IPS DF 4.7 (cell line): ENCODE data around the gene JARID2.
"Not testable (repeated sequence)": the region's sequence is repeated elsewhere in the genome, so short reads cannot be mapped to it uniquely, and the experiment has no call there.

ENCODE experiments used
- DNase-seq: peaks from one replicate; pipeline ENCODE4 v3.0.0-alpha.2; 2013; ENCODE audit warnings: low spot score; ENCODE audit errors: extremely low read depth

JARID2 gene

GRCh38 chr6:15536198-15536955, 290.5 kb downstream of the JARID2 start:
- no peak for DNase-seq

- DNase-seq = no peak
Observed at GRCh38 chr6:15538106-15538505, 292.2 kb downstream of the JARID2 start.

DNA sequence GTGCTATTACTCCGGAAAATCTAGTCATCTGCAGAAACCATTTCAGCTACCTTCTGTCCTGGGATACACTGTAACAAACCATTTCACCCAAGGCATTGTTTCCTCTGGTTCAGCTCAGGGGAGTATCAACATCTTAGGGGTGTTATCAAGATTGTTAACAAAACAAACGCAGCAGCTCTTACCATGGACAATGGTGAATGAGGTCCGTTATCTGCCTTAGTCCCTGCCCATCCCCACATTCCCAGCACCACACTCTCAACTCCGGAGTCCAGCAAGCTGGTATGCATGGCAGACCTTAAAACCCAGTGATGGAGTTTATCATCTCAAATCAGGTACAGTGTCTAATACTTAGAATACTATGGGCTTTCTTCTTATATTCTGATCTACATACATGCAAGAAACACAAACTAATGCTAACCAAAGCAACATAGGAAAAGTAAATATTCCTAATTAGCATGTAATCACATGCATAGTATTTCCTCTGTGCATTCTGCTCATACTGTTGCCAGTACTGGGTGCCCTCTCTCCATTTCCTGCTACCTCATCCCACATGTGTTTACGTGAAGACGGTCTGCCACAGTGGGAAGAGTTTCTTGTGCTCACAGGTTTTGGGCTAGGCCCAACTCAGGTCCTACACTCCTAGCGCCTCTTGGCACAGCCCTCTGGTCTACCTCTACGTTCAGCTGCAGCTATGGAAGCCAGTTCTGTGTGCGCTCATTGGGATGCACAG, 293.1 kb downstream of the JARID2 start:
- DNase-seq = no peak

GRCh38 chr6:15539722-15540270, 293.9 kb downstream of the JARID2 start:
- DNase-seq = no peak

DNA sequence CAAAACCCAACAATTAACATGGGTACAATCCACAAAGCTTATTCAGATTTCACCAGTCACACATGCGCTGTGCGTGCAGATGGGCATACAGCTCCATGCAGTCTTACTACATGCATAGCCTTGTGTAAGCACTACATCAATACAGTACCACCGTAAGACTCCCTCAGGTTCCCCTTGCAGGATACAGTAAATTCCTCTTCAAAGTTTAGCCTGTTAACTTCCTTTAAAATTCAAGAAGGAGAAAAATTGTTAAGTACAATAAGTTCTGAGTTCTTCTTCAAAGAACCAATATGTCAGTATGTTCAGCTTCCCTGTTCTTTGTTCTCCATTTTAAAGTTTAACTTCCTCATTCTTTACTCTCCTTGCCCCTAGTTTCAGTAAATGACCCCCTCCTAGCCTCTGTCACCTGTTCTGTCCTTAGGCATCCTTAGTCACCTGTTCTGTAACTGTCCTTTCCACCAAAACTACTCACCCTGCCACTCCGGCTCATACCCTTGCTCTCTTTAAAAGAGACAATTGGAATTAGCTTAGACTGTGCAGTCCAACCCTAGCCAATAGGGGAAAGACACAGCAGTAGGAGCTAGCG, 297.6 kb downstream of the JARID2 start:
- DNase-seq = not testable (repeated sequence)

DNA sequence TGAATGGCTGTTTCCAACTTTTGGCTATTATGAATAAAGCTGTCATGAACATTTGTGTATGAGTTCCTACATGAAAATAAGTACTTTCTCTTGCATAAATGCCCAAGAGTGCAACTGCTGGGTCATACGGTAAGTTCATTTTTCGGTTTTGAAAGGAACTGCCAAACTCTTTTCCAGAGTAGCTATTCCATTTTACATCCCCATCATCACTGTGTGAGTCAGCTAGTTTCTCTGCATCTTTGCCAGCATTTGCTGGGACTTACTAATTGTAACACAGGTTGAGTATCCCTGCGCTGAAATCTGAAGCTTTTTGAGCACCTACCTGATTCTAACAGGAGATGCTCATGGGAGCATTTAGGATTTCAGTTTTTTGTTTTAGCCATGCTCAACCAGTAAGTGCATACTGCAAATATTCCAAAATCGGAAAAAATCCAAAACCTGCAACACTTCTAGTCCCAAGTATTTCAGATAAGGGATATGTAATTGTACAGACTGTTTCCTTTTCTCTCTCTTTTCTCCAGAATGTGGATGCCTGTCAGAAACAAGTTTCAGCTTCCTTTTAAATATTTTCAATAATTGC, 298.5 kb downstream of the JARID2 start:
- no peak for DNase-seq

GRCh38 chr6:15546591-15546990, 300.7 kb downstream of the JARID2 start:
- DNase-seq = no peak

DNA sequence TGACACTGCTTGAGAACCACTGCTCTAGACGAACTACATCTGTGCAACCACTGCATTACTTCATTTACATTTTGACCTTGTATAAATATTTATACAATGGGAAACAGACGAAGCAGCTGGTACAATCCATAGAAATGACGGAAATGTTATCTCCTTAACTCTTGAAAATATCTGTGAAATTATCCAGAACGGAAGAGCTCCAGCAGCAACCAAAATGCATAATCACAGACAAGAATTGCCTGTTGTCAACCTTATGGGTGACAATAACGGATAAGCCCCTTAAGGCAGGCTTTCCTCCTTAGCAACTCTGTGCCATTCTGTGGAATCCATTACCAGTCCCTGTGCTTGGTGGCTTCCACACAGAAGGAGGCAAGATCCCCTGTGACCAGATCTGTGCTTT, 301.5 kb downstream of the JARID2 start:
- no peak for DNase-seq

- DNase-seq = no peak
Observed at GRCh38 chr6:15549371-15549770, 303.5 kb downstream of the JARID2 start.

DNA sequence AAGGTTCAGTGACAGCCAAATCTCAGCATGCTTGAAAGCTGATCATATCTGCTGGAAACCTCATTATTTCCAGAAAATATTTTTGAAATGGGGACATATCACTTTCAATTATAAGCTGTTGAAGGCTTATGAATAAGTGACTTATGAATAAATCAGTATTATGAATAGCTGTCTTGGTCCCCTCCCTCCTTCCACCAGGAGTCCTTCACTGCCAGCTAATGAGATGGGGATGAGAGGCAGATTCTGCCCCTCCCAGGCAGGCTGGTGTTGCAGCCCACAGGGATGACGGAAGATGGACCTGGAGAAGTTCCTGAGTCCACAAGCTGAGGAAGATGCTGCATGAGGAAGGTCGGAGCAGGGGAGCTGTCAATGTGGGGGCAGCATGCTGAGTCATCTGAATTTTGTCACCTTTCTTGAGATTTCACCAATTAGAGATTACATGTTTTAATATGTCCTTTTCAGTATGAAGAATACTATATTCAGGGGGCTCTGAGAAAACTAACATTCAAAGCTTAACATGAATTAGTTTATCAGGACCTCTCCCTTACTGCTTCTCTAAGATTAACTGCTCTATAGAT, 304.8 kb downstream of the JARID2 start:
- DNase-seq = no peak

- DNase-seq = no peak
Observed at GRCh38 chr6:15551262-15551661, 305.4 kb downstream of the JARID2 start.

GRCh38 chr6:15551798-15552197, 305.9 kb downstream of the JARID2 start:
- no peak for DNase-seq

GRCh38 chr6:15553031-15553430, 307.2 kb downstream of the JARID2 start:
- DNase-seq = no peak

- no peak for DNase-seq
Observed at GRCh38 chr6:15553736-15554294, 307.9 kb downstream of the JARID2 start.

GRCh38 chr6:15554728-15555100, 308.8 kb downstream of the JARID2 start:
- DNase-seq = no peak

DNA sequence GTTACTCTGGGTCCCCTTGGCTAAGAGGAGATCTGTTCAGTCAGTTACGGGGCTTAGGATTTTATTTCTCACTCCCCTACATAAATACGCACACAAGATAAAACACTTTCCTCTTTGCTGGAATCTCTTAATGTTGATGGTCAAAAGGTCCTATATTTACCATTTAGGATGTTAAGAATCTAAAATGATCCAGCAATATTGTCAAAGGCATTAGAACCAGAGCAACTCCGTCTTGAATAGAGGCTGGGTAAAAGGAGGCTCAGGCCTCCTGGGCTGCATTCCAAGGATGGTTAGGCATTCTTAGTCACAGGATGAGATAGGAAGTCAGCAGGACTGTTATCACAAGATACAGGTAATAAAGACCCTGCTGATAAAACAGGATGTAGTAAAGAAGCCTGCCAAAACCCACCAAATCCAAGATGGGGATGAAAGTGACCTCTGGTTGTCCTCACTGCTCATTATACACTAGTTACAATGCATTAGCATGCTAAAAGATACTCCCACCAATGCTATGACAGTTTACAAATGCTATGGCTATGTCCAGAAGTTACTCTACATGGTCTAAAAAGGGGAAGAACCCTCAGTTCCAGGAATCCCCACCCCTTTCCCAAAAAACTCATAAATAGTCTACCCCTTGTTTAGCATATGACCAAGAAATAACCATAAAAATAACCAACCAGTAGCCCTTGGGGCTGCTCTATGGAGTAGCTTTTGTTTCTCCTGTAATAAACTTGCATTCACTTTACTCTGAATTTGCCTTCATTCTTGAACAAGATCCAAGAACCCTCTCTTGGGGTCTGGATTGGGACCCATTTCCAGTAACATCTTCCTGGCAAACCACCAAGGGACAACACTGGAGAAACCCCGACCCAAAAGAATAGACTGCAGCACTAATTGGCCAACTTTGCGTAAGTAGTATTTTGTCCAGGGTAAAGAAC, 309.5 kb downstream of the JARID2 start:
- DNase-seq = no peak

GRCh38 chr6:15556711-15557110, 310.8 kb downstream of the JARID2 start:
- no peak for DNase-seq

GRCh38 chr6:15557174-15557573, 311.3 kb downstream of the JARID2 start:
- DNase-seq = no peak

GRCh38 chr6:15560713-15561112, 314.8 kb downstream of the JARID2 start:
- no peak for DNase-seq
